Psoas muscle (tissue), 8 donors: ENCODE measurements around the gene RELT. TPM values are rescaled to one million over a fixed set of nuclear protein-coding genes. Genes with fewer than 3 reads are reported as not detected.
A peak's percentile ranks its signal among the peaks of the same experiment; 100 is the strongest.

Experiments used
- ATAC-seq, 4 donors: fragments of 200-7000 bp; cut with Tn5 transposase; one replicate each; pipeline ENCODE4 v1.9.1; 2020; ENCODE audit warnings: moderate library complexity in 3 of 4, mild to moderate bottlenecking in 2 of 4
- DNase-seq, 2 donors: peaks; one replicate each; pipeline ENCODE4 v3.0.0-alpha.2; 2020
- H3K27ac ChIP-seq: fragments of 200-600 bp; one replicate; pipeline ENCODE4 v1.8.0; 2022
- H3K27me3 ChIP-seq, 3 donors: fragments of 200-600 bp in 1 of 3; one replicate each; pipeline versions ENCODE4 v1.6.1 to v1.8.0; 2013 to 2022; ENCODE audit warnings: low read length in 2 of 3, mild to moderate bottlenecking in 2 of 3, moderate library complexity in 1 of 3; ENCODE audit not compliant: insufficient read depth in 3 of 3
- H3K36me3 ChIP-seq, 2 donors: fragments of 200-600 bp in 1 of 2; one replicate each; pipeline versions ENCODE4 v1.6.1 to v1.8.0; 2013 to 2022; ENCODE audit warnings: low read depth in 1 of 2, mild to moderate bottlenecking in 1 of 2, moderate library complexity in 1 of 2; ENCODE audit not compliant: insufficient read depth in 1 of 2
- H3K4me1 ChIP-seq: fragments of 200-600 bp; one replicate; pipeline ENCODE4 v1.8.0; 2022
- H3K4me3 ChIP-seq: fragments of 200-600 bp; one replicate; pipeline ENCODE4 v1.8.0; 2022; ENCODE audit warnings: mild to moderate bottlenecking
- H3K9me3 ChIP-seq: fragments of 200-600 bp; one replicate; pipeline ENCODE4 v1.8.0; 2022
- CTCF ChIP-seq: fragments of 200-600 bp; IDR thresholded peaks from one replicate; pipeline ENCODE4 v1.8.0; 2022; ENCODE audit warnings: antibody characterized with exemption
- WGBS, 3 donors: extraction: QIAGEN DNeasy Blood & Tissue Kit; methylation state at CpG; one replicate each; pipeline versions ENCODE4 v1.1.6 to v1.1.7; 2013; 5-methylcytosine and 5-hydroxymethylcytosine counted together
- intact Hi-C, 2 donors: fragments of 100-400 bp; cut with DNase I; formaldehyde crosslinking; loops; one replicate each; pipeline versions ENCODE4 v1.11.0 to v1.14.2; 2022
- polyA plus RNA-seq, 3 donors: library from polyadenylated mRNA; stranded (reverse); fragments of 200-250 nt; gene quantifications; one replicate each; pipeline ENCODE4 v1.2.3, GENCODE V29; 2013
- total RNA-seq, 4 donors: library from RNA; stranded (reverse); fragmentation: NEBNext Ultra II Directional in 2 of 4; extraction: Animal tissue kit (Norgen Biotek cat#: 25700) in 2 of 4; gene quantifications; one replicate each; pipeline versions ENCODE4 v1.2.1 to v1.2.4, GENCODE V29; 2021 to 2023
- donor health status: healthy with polysubstance abuse.
- donor health status: DM: no; HTN: no; CAD: no; lungs with moderate emphysema.
- donor health status: Bipolar disorder and iron deficiency.
- donor health status: healthy.
- donor health status: DM: yes; HTN: yes; CAD: no.
- donor health status: DM: no; HTN: no; CAD: no.
- donor health status: DM: no; HTN: no; CAD: no.
- donor health status: DM: yes; HTN: yes; CAD: no.

RELT gene
- total and polyA plus RNA-seq, 7 donors: 4.9 to 33.0 (median 15.5) TPM

- peaks cover 11% of the 10 kb centered on the region for H3K4me1 ChIP-seq
- H3K4me3 ChIP-seq: no peak overlapping the region
- H3K27ac ChIP-seq: no peak overlapping the region
- no peaks in the 10 kb centered on the region for H3K9me3 ChIP-seq
- 55 to 75% (median 67%) methylated on average over 6 of the region's 6 CpGs for WGBS, 3 donors
- no peaks in the 10 kb centered on the region for H3K27me3 ChIP-seq
- peaks cover 0 to 12% of the 10 kb centered on the region in 2 donors for H3K36me3 ChIP-seq
- TF ChIP-seq CTCF: no peak
- no peak for DNase-seq
- intact Hi-C loops: loop anchor here in 1 of 2 donors (2.0 kb wide), 1 partner anchor 311 kb away; no protein-coding TSS in a partner anchor
- ATAC-seq: no peak
Measured at GRCh38 chr11:73349633-73350032, 26.6 kb upstream of the RELT start.

GRCh38 chr11:73350908-73351636 lies 25.1 kb upstream of the RELT start:
- peaks cover 4% of the 10 kb centered on the region for H3K4me1 ChIP-seq
- H3K36me3 ChIP-seq: peaks cover 0 to 12% of the 10 kb centered on the region in 2 donors
- TF ChIP-seq CTCF: peak; percentile 99
- WGBS, 3 donors: 22 to 25% (median 24%) methylated on average over 16 of the region's 16 CpGs
- H3K27ac ChIP-seq: no peak overlapping the region
- intact Hi-C loops: loop anchor here in 1 of 2 donors (1.0 to 2.0 kb wide), 2 partner anchors 42 to 310 kb away; no protein-coding TSS in a partner anchor
- no peak overlapping the region for H3K4me3 ChIP-seq
- ATAC-seq (peak; percentile 56 to 86 (median 75)), DNase-seq (no peak)
- no peaks in the 10 kb centered on the region for H3K9me3 ChIP-seq
- no peaks in the 10 kb centered on the region for H3K27me3 ChIP-seq

GRCh38 chr11:73353422-73353821 lies 22.8 kb upstream of the RELT start:
- no peaks in the 10 kb centered on the region for H3K27me3 ChIP-seq
- 74 to 84% (median 75%) methylated on average over 4 of the region's 4 CpGs for WGBS, 3 donors
- H3K36me3 ChIP-seq: peaks cover 0 to 12% of the 10 kb centered on the region in 2 donors
- DNase-seq (no peak), ATAC-seq (peak; percentile 44 to 85 (median 74))
- H3K9me3 ChIP-seq: no peaks in the 10 kb centered on the region
- H3K4me1 ChIP-seq: peaks cover 4% of the 10 kb centered on the region
- intact Hi-C loops: loop anchor here in 1 of 2 donors (2.0 kb wide), 1 partner anchor 39 kb away; no protein-coding TSS in a partner anchor
- H3K27ac ChIP-seq: no peak overlapping the region
- H3K4me3 ChIP-seq: no peak overlapping the region
- TF ChIP-seq CTCF: no peak

- peaks cover 0 to 18% of the 10 kb centered on the region in 2 donors for H3K36me3 ChIP-seq
- peaks cover 11% of the 10 kb centered on the region for H3K4me1 ChIP-seq
- DNase-seq (no peak), ATAC-seq (no peak)
- 95 to 96% (median 96%) methylated on average over 4 of the region's 4 CpGs for WGBS, 3 donors
- H3K4me3 ChIP-seq: no peak overlapping the region
- H3K27ac ChIP-seq: no peak overlapping the region
- no peaks in the 10 kb centered on the region for H3K27me3 ChIP-seq
- intact Hi-C loops: no loop called here
- no peaks in the 10 kb centered on the region for H3K9me3 ChIP-seq
- TF ChIP-seq CTCF: no peak
Measured at GRCh38 chr11:73355109-73355508, 21.1 kb upstream of the RELT start.
